Measurements from ENCODE around the gene DDI1.

DDI1 gene

DNA sequence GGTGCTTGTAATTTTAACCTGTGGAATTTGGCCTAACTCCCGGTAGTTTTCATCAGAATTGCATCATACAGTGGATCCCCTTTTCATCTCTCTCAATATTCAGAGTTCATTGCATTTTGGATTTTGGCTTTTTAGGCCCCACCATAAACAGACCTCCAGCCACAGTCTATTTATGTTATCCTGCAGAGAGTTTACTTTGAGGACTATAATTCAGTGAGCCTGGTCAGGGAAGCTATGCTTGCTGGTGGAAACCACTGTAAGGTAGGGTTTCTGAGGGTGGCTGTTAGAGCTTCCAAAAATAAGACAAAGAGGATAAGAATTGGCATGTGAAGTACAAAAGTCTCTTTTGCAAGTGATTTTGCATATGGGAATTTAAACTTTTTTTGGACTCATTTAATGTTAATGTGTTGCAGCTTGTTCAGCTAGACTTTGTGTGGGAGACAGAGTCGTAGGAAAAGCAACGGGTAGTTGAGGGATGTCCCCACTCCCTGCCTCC lies 34.8 kb upstream of the DDI1 start:
- no peak overlapping the region for H2AFZ ChIP-seq (ENCODE audit: low read depth, low read length)
- H4K20me1 ChIP-seq (ENCODE audit: insufficient read depth, low read length), result no peaks in the 10 kb centered on the region
- H3K9me3 ChIP-seq (ENCODE audit: insufficient read depth, low read length, severe bottlenecking), result no peaks in the 10 kb centered on the region
- H3K4me1 ChIP-seq (ENCODE audit: insufficient read depth, low read length), result no peaks in the 10 kb centered on the region
- no peaks in the 10 kb centered on the region for H3K27me3 ChIP-seq (ENCODE audit: insufficient read depth, low read length, poor library complexity)
- no peak overlapping the region for H3K27ac ChIP-seq (ENCODE audit: low read length)
- no peaks in the 10 kb centered on the region for H3K36me3 ChIP-seq (ENCODE audit: insufficient read depth, low read length)
- H3K9ac ChIP-seq (ENCODE audit: low read depth, low read length), result no peak overlapping the region
- ATAC-seq (ENCODE audit: insufficient read depth, low read depth), result no peak
- no peak overlapping the region for H3K4me2 ChIP-seq (ENCODE audit: insufficient read depth, low read length)
- H3K4me3 ChIP-seq (ENCODE audit: low read depth in 1 of 2, low read length in 2 of 2), result no peak overlapping the region
- DNase-seq, result no peak
- TF ChIP-seq, protein P1, sequence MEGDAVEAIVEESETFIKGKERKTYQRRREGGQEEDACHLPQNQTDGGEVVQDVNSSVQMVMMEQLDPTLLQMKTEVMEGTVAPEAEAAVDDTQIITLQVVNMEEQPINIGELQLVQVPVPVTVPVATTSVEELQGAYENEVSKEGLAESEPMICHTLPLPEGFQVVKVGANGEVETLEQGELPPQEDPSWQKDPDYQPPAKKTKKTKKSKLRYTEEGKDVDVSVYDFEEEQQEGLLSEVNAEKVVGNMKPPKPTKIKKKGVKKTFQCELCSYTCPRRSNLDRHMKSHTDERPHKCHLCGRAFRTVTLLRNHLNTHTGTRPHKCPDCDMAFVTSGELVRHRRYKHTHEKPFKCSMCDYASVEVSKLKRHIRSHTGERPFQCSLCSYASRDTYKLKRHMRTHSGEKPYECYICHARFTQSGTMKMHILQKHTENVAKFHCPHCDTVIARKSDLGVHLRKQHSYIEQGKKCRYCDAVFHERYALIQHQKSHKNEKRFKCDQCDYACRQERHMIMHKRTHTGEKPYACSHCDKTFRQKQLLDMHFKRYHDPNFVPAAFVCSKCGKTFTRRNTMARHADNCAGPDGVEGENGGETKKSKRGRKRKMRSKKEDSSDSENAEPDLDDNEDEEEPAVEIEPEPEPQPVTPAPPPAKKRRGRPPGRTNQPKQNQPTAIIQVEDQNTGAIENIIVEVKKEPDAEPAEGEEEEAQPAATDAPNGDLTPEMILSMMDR (IDR thresholded peaks at IDR 0.05; ENCODE audit: borderline replicate concordance, extremely low read depth, low read length, poor library complexity, severe bottlenecking), result no peak
- no peak for TF ChIP-seq EZH2 (IDR thresholded peaks at IDR 0.05; ENCODE audit: borderline replicate concordance, low read depth, low read length, severe bottlenecking)
- H3K79me2 ChIP-seq (ENCODE audit: insufficient read depth, low read length), result no peaks in the 10 kb centered on the region

DNA sequence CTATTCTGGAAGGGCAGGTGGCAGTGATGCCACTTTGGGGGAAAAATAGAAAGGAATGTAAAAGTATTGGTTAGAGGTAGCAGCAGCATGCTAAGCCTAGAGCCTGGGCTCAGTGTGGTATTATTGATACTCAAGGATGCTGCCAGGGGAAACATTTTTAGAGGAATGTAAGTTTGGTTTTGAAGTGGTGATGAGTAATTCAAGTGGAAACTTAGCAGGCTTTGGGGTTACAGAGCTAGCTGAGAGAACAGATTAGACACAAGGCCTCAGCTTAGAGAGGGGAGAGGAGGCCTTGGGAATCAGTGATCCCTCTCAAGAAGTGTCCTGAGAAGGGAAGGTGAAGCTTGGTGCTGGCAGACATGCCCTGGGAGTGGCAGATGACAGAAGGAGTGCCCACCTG lies 32.9 kb upstream of the DDI1 start:
- H3K9me3 ChIP-seq (ENCODE audit: insufficient read depth, low read length, severe bottlenecking), result no peaks in the 10 kb centered on the region
- no peak for ATAC-seq (ENCODE audit: insufficient read depth, low read depth)
- no peaks in the 10 kb centered on the region for H4K20me1 ChIP-seq (ENCODE audit: insufficient read depth, low read length)

GRCh38 chr11:104005234-104005855 lies 31.1 kb upstream of the DDI1 start:
- H3K4me3 ChIP-seq (ENCODE audit: low read depth in 1 of 2, low read length in 2 of 2), result no peak overlapping the region
- H4K20me1 ChIP-seq (ENCODE audit: insufficient read depth, low read length), result no peaks in the 10 kb centered on the region
- H2AFZ ChIP-seq (ENCODE audit: low read depth, low read length), result no peak overlapping the region
- no peaks in the 10 kb centered on the region for H3K79me2 ChIP-seq (ENCODE audit: insufficient read depth, low read length)
- TF ChIP-seq, protein P1 (IDR thresholded peaks at IDR 0.05; ENCODE audit: borderline replicate concordance, extremely low read depth, low read length, poor library complexity, severe bottlenecking), result no peak
- no peak for TF ChIP-seq EZH2 (IDR thresholded peaks at IDR 0.05; ENCODE audit: borderline replicate concordance, low read depth, low read length, severe bottlenecking)
- H3K27me3 ChIP-seq (ENCODE audit: insufficient read depth, low read length, poor library complexity), result no peaks in the 10 kb centered on the region
- no peak overlapping the region for H3K27ac ChIP-seq (ENCODE audit: low read length)
- no peak overlapping the region for H3K9ac ChIP-seq (ENCODE audit: low read depth, low read length)
- H3K4me2 ChIP-seq (ENCODE audit: insufficient read depth, low read length), result no peak overlapping the region
- DNase-seq (no peak), ATAC-seq (ENCODE audit: insufficient read depth, low read depth) (no peak)
- no peaks in the 10 kb centered on the region for H3K9me3 ChIP-seq (ENCODE audit: insufficient read depth, low read length, severe bottlenecking)
- no peaks in the 10 kb centered on the region for H3K36me3 ChIP-seq (ENCODE audit: insufficient read depth, low read length)
- H3K4me1 ChIP-seq (ENCODE audit: insufficient read depth, low read length), result no peaks in the 10 kb centered on the region

More for the DNA sequence above, 32.9 kb upstream of the DDI1 start:
- Histone ChIP-seq H3K27ac (ENCODE audit: low read length) (no peak overlapping the region), H3K27me3 (ENCODE audit: insufficient read depth, low read length, poor library complexity) (no peaks in the 10 kb centered on the region), H3K4me3 (ENCODE audit: low read depth in 1 of 2, low read length in 2 of 2) (no peak overlapping the region), H3K4me2 (ENCODE audit: insufficient read depth, low read length) (no peak overlapping the region), H3K4me1 (ENCODE audit: insufficient read depth, low read length) (no peaks in the 10 kb centered on the region), H3K9ac (ENCODE audit: low read depth, low read length) (no peak overlapping the region), H3K36me3 (ENCODE audit: insufficient read depth, low read length) (no peaks in the 10 kb centered on the region), H2AFZ (ENCODE audit: low read depth, low read length) (no peak overlapping the region), H3K79me2 (ENCODE audit: insufficient read depth, low read length) (no peaks in the 10 kb centered on the region)
- no peak for TF ChIP-seq EZH2 (IDR thresholded peaks at IDR 0.05; ENCODE audit: borderline replicate concordance, low read depth, low read length, severe bottlenecking)
- TF ChIP-seq, protein P1 (IDR thresholded peaks at IDR 0.05; ENCODE audit: borderline replicate concordance, extremely low read depth, low read length, poor library complexity, severe bottlenecking), result no peak
- no peak for DNase-seq

Data from DND-41 (cell line).